OCI-LY7 (cell line): Measurements from ENCODE around the gene SNX25. TPM values are rescaled to one million over a fixed set of nuclear protein-coding genes. Genes with fewer than 3 reads are reported as not detected.

Experiments used
- BruUV-seq: library from RNA; stranded (reverse); fragments of 400-500 nt; replicated peaks from 2 replicates; lab custom pipeline; 2021; lab: Mats Ljungman, UMichigan
- CTCF ChIA-PET: fragments of 300-600 bp; sonication (Branson Sonifier 250); formaldehyde crosslinking; loops from one replicate; lab custom pipeline; 2022; ENCODE audit warnings: antibody characterized with exemption; ENCODE audit not compliant: unreplicated experiment; lab: Charles Lee
- POLR2A ChIA-PET: fragments of 300-600 bp; sonication (Branson Sonifier 250); formaldehyde crosslinking; loops from one replicate; lab custom pipeline; 2022; ENCODE audit warnings: antibody characterized with exemption; lab: Charles Lee
- DNase-seq: peaks from one replicate; pipeline ENCODE4 v3.0.0-alpha.2; 2015; ENCODE audit warnings: low spot score
- H2AFZ ChIP-seq: fragments of 200-600 bp; sonication (generic), shearing (Covaris generic); 2 replicates; pipeline ENCODE4 v1.6.1; 2014; ENCODE audit warnings: mild to moderate bottlenecking, antibody characterized with exemption, low read length, moderate library complexity
- H3K27ac ChIP-seq: fragments of 200-600 bp; sonication (generic); 2 replicates; pipeline ENCODE4 v1.5.1; 2014; ENCODE audit warnings: mixed run types, low read depth, mild to moderate bottlenecking, moderate library complexity, low read length, inconsistent platforms; ENCODE audit not compliant: poor library complexity, severe bottlenecking
- H3K36me3 ChIP-seq: fragments of 200-600 bp; sonication (generic); 2 replicates; pipeline ENCODE4 v1.6.1; 2014; ENCODE audit warnings: mild to moderate bottlenecking, antibody characterized with exemption, low read length, moderate library complexity, mixed read lengths; ENCODE audit not compliant: insufficient read depth
- H3K4me1 ChIP-seq: fragments of 200-600 bp; sonication (generic); 2 replicates; pipeline ENCODE4 v1.5.1; 2014; ENCODE audit warnings: mild to moderate bottlenecking, low read length; ENCODE audit not compliant: insufficient read depth, poor library complexity, severe bottlenecking
- H3K4me2 ChIP-seq: fragments of 200-600 bp; sonication (generic); 2 replicates; pipeline ENCODE4 v1.6.1; 2014; ENCODE audit warnings: mild to moderate bottlenecking, low read length
- H3K4me3 ChIP-seq: fragments of 200-600 bp; sonication (generic); 2 replicates; pipeline ENCODE4 v1.5.1; 2014; ENCODE audit warnings: mild to moderate bottlenecking, low read depth, low read length; ENCODE audit not compliant: poor library complexity, severe bottlenecking
- H3K79me2 ChIP-seq: fragments of 200-600 bp; sonication (generic); 2 replicates; pipeline ENCODE4 v1.6.1; 2016; ENCODE audit warnings: low read depth, mild to moderate bottlenecking, low read length, moderate library complexity, mixed read lengths; ENCODE audit not compliant: insufficient read depth
- H3K9me2 ChIP-seq: fragments of 200-600 bp; sonication (generic); 2 replicates; pipeline ENCODE4 v1.6.1; 2016; ENCODE audit warnings: mild to moderate bottlenecking, low read length, mixed read lengths; ENCODE audit not compliant: insufficient read depth
- H3K9me3 ChIP-seq: fragments of 200-600 bp; sonication (generic); 2 replicates; pipeline ENCODE4 v1.6.1; 2014; ENCODE audit warnings: mild to moderate bottlenecking, mixed run types, low read length, mixed read lengths
- H4K20me1 ChIP-seq: fragments of 200-600 bp; sonication (generic); 2 replicates; pipeline ENCODE4 v1.6.1; 2014; ENCODE audit warnings: mild to moderate bottlenecking, antibody characterized with exemption, low read length, moderate library complexity, mixed read lengths; ENCODE audit not compliant: insufficient read depth
- CTCF ChIP-seq: fragments of 200-600 bp; sonication (generic); conservative IDR thresholded peaks from 2 replicates; pipeline ENCODE4 v1.5.1; 2014; ENCODE audit warnings: mild to moderate bottlenecking, antibody characterized with exemption, low read length, moderate library complexity, mixed read lengths
- EZH2phosphoT487 ChIP-seq: fragments of 200-600 bp; sonication (generic); IDR thresholded peaks from 2 replicates; pipeline ENCODE4 v1.6.1; 2018; ENCODE audit warnings: low read depth, borderline replicate concordance, mild to moderate bottlenecking, mixed run types, antibody characterized with exemption, low read length, moderate library complexity, mixed read lengths
- intact Hi-C: fragments of 100-400 bp; cut with micrococcal nuclease; formaldehyde crosslinking; loops from one replicate; pipeline ENCODE4 v1.10.0; 2022; ENCODE audit not compliant: unreplicated experiment
- total RNA-seq, 2 experiments: library from RNA; depleted of rRNA in 1 of 2; stranded (reverse); fragments of >200 nt in 1 of 2; shearing (Covaris generic) in 1 of 2; gene quantifications; 2 replicates each; pipeline ENCODE4 v1.2.3, GENCODE V29; 2014 to 2022

The SNX25 gene
- total RNA-seq, 2 experiments from 2014 or later: 33.7 to 55.6 TPM

GRCh38 chr4:185363251-185363650, 153.9 kb downstream of the SNX25 start:
- POLR2A ChIA-PET: interaction anchor here (0.9 kb wide), 1 partner anchor 23 kb away, joined by 3 read pairs; no protein-coding TSS in a partner anchor
- Histone ChIP-seq H3K4me1 (no peaks in the 10 kb centered on the region), H3K9me3 (no peaks in the 10 kb centered on the region), H3K36me3 (peaks cover 27% of the 10 kb centered on the region; the same call in 1 of the 2 replicates), H3K79me2 (no peaks in the 10 kb centered on the region), H4K20me1 (no peaks in the 10 kb centered on the region), H3K9me2 (no peaks in the 10 kb centered on the region), H3K4me3 (no peak overlapping the region), H2AFZ (no peak overlapping the region), H3K27ac (no peak overlapping the region), H3K4me2 (no peak overlapping the region)
- DNase-seq: no peak
- no peak for TF ChIP-seq CTCF
- TF ChIP-seq EZH2phosphoT487: no peak
- intact Hi-C loops: no loop called here
- no TSS peak for BruUV-seq
- CTCF ChIA-PET: no interaction called here

- peaks cover 20% of the 10 kb centered on the region; the same call in 1 of the 2 replicates for H3K36me3 ChIP-seq
- H2AFZ ChIP-seq: no peak overlapping the region
- ChIA-PET POLR2A (no interaction called here), CTCF (no interaction called here)
- H3K27ac ChIP-seq: no peak overlapping the region
- no peaks in the 10 kb centered on the region for H3K9me3 ChIP-seq
- DNase-seq: no peak
- no peaks in the 10 kb centered on the region for H3K79me2 ChIP-seq
- H3K4me3 ChIP-seq: no peak overlapping the region
- H3K9me2 ChIP-seq: no peaks in the 10 kb centered on the region
- H4K20me1 ChIP-seq: no peaks in the 10 kb centered on the region
- intact Hi-C loops: no loop called here
- TF ChIP-seq EZH2phosphoT487 (no peak), CTCF (no peak)
- no peaks in the 10 kb centered on the region for H3K4me1 ChIP-seq
- no TSS peak for BruUV-seq
- H3K4me2 ChIP-seq: no peak overlapping the region
These were observed 155.5 kb downstream of the SNX25 start for GRCh38 chr4:185364886-185365285.

- no peak overlapping the region for H3K4me2 ChIP-seq
- TF ChIP-seq EZH2phosphoT487 (no peak), CTCF (no peak)
- H3K4me3 ChIP-seq: no peak overlapping the region
- H2AFZ ChIP-seq: no peak overlapping the region
- ChIA-PET POLR2A (no interaction called here), CTCF (no interaction called here)
- BruUV-seq: no TSS peak
- no peak for DNase-seq
- no peaks in the 10 kb centered on the region for H3K9me3 ChIP-seq
- no peaks in the 10 kb centered on the region for H3K9me2 ChIP-seq
- no peaks in the 10 kb centered on the region for H3K4me1 ChIP-seq
- intact Hi-C loops: no loop called here
- peaks cover 10% of the 10 kb centered on the region; the same call in 1 of the 2 replicates for H3K36me3 ChIP-seq
- no peaks in the 10 kb centered on the region for H4K20me1 ChIP-seq
- no peak overlapping the region for H3K27ac ChIP-seq
- no peaks in the 10 kb centered on the region for H3K79me2 ChIP-seq
These were observed 160.3 kb downstream of the SNX25 start for GRCh38 chr4:185369731-185370130.
